Inferior parietal cortex (tissue), 1 donor: ENCODE results near the gene SWSAP1.
"Not testable (repeated sequence)": the region's sequence is repeated elsewhere in the genome, so short reads cannot be mapped to it uniquely, and the experiment has no call there.

ENCODE experiments used
- DNase-seq: peaks from one replicate; pipeline ENCODE4 v3.0.0-alpha.2; 2016; ENCODE audit errors: extremely low spot score

Gene SWSAP1

GRCh38 chr19:11378319-11379189 lies 4.1 kb downstream of the SWSAP1 start:
- no peak for DNase-seq

GRCh38 chr19:11379269-11379845 lies 4.9 kb downstream of the SWSAP1 start:
- DNase-seq = not testable (repeated sequence)

DNA sequence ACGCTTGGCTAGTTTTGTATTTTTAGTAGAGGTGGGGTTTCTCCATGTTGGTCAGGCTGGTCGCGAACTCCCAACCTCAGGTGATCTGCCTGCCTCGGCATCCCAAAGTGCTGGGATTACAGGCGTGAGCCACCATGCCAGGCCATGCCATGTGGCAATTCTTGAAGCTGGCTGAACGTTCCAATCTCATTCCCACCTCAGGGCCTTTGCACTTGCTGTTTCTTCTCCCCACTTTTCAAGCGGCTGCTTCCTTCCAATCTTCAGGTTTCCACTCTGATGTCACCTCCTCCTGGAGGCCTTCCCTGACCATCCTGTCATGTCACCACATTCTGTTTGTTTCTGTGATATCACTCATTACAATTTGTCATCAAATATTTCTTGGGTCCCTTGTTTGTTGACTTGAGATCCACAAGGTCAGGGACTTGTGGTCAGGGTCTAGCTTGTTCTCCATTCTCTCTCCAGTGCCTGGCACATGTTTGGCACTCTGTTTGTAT lies 5.4 kb downstream of the SWSAP1 start:
- no peak for DNase-seq

- DNase-seq = peak; percentile 97
These were observed 6.4 kb downstream of the SWSAP1 start for GRCh38 chr19:11380653-11381537.

DNA sequence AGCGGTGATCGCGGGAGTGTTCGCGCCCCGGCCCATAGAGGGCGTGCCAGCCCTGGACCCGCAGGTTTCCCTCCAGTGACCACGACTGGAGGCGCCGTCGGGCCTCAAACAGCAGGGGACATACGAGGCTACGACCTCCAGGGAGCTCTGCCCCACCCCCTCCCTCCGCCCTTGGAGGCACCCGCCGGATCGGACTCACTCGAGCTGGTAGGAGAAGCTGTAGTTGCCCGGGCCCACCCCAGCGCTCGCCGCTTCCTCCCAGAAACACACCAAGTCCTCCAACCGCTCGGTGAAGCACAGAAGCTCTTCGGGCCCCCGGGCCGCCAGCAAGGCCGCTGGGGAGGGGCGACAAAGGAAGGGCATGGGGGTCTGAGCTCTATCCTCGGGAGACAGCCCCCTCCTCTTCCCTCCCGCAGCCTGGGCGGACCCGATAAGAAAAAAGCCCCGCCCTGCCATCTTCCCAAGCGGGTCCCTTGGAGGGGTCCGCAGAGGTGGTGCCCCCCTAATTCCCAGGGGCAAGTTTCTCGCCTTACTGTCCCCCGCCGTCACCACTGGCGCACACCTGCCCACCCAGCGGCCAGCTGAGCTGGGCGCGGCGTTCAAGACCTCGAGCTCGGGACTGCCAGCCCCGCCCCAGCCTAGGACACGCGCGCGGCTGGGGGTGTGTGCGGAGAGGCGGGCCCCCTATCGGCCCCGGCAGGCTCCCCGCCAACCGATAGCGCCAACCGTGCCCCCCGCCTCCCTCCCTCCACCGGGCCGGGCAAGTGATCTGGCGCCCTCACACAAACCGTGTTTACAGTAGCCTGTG lies 8.6 kb downstream of the SWSAP1 start:
- DNase-seq = no peak

DNA sequence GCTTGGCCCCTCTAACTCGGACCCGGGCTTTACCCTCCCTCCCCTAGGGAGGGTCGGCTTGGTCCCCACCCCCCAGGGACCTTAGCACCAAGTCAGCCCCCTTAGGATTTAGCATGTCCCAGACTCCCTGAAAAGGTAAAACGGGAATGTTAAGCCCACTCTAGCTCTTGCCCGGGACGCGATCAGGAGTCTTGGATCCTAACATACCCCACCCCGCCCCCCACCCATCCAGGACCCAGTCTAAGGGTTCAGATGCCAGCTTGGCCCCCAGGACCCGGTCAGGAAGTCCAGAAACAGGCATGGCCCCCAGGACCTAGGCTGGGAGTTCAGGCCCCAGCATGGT lies 9.2 kb downstream of the SWSAP1 start:
- no peak for DNase-seq

- DNase-seq = no peak
These were observed 10.3 kb downstream of the SWSAP1 start for GRCh38 chr19:11384778-11385129.

DNA sequence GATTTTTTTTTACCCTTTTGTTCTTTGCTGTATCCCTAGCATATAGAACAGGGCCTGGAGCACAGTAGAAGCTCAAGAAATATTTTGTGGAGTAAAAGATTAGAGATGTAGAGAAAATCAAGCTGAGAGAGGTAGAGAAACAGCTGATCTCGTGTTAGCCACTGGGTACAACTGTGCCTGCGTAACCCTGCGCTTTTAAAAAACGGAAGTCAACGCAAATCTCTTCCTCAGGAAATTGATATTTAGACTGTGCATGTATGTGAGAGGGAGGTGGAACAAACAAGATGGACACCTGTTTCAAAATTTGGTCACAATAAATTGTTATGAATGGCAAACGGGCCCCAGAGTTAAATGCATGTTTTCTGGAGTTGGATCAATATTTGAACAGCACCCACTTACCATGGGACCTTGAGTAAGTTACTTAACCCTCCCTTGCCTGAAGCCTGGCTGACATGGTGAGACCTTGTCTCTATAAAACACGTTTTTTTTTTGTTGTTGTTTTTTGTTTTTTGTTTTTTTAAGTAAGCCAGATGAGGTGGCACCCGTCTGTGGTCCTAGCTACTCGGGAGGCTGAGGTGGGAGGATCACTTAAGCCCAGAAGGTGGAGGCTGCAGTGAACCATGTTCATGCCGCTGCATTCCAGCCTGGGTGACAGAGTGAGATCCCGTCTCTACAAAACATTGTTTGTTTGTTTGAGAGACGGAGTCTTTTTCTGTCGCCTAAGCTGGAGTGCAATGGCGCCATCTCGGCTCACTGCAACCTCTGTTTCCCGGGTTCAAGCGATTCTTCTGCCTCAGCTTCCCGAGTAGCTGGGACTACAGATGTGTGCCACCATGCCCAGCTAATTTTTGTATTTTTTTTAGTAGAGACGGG lies 12.9 kb downstream of the SWSAP1 start:
- DNase-seq = no peak

DNA sequence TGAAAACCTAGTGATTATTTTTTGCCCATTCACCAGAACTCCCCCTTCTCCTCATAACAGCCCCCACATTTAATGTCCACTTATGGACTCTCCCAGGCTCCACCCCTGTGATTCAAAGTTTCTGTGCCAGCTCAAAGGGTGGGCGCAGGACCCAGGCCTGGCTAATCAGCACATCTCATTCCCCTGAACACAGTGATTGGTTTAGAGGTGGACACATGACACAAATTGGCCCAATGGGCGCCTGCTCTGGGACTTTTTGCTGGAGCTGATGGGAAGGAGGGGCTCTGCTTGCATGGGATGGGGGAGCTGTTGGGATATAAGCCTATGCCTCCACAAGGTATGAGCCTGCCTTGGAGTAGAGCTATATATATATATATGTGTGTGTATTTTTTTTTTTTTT lies 15.9 kb downstream of the SWSAP1 start:
- DNase-seq = no peak

DNA sequence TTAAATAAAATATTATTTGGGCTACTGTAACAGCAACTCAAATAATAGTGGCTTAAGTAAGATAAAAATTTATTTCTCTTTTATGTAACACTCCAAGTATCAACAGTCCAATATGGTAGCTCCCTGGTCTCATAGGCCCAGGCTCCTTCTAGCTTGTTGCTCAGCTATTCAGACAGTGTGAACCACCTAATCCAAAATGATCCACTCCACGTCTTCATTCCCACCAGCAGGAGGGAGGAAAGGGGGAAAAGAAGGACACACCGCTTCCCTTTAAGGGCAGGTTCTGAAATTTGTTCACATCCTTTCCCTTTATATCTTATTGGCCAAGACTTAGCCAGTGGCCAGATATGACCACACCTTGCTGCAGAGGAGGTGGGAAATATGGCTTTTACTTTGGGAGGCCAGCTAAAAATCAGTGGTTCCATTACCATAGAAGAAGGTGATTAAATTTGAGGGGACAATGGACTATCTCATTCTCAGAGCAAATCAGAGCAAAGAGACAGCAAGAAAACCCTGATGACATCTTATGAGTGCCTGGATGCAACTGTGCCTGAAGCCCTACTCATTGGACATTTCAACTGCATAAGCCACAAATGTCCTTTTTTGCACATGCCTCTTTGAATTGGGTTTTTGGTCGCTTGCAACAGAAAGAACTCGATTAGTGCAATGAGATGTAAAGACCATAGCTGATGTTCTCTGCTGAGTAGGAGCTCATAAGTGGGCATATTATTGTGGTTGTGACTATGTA lies 16.6 kb downstream of the SWSAP1 start:
- no peak for DNase-seq

- DNase-seq = no peak
These were observed 22.7 kb downstream of the SWSAP1 start for GRCh38 chr19:11397089-11397610.

GRCh38 chr19:11399667-11400066 lies 25.2 kb downstream of the SWSAP1 start:
- no peak for DNase-seq

- DNase-seq = no peak
These were observed 26.3 kb downstream of the SWSAP1 start for GRCh38 chr19:11400798-11401197.

DNA sequence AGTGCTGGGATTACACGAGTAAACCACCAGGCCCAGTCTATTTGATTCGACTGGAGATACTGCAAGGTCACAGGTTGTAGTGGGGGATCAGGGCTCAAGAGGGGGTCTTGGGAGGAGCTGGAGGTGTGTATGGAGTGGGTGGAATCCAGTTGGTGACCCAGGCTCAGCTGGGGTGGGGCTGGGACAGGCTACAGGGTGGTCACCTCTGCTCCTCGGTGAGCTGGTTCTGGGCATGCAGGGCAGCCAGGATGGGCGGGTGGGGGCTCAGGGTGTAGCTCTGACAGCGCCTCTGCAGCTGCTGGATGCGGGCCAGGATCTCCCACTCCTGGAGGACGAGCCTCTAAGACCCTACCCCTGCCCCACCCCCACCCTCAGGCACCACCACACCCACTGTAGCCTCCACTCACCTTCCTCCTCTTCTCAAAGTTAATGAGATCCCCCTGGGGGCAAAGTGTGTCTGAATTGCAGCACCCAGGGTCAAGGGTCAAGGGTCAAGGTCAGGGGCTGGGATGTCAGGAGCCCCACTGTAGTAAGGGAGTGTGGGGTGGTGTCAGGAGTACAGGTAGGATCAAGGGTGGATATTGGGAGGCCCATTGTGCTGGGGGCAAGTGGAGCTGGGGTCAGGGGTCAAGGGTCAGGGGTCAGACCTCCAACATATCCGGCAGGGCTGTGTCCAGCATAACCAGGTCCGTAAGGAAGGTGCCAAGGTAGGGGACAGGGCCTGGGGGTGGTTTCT lies 27.5 kb downstream of the SWSAP1 start:
- no peak for DNase-seq

- DNase-seq = no peak
These were observed 30.2 kb downstream of the SWSAP1 start for GRCh38 chr19:11404588-11405222.

DNA sequence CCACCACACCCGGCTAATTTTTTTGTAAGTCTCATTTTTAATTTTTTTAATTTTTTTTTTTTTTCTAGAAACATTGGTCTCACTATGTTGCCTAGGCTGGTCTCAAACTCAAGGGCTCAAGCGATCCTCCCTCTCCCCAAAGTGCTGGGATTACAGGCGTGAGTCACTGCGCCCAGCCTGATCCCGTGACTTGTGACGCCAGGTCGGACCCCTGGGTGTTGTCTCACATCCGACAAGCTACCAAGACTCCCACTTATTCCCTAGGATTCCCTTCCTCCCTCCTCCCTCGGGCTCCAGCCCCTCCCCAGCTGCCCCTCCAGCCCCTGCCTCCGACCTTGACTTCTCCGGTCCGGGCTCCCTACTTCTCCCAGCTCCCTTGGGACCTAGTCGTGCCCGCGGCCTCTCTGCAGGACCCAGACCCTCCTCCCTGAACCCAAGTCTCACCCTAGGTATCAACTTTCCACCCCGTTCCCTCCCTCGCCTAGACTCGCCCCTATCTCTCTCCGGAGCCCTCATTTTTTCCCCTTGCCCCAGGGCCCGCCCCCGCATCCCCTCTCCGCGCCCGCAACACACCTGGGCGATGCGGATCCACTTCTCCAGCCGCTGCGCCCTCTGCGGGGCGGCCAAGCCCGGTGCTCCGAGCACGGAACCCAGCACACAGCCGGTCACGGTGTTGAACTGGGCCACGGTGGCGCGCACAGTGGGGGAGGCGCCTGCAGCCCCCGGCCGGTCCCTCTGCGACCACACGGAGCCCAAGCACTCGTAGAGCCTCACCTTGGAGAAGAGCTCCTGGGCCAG lies 31.6 kb downstream of the SWSAP1 start:
- no peak for DNase-seq

DNA sequence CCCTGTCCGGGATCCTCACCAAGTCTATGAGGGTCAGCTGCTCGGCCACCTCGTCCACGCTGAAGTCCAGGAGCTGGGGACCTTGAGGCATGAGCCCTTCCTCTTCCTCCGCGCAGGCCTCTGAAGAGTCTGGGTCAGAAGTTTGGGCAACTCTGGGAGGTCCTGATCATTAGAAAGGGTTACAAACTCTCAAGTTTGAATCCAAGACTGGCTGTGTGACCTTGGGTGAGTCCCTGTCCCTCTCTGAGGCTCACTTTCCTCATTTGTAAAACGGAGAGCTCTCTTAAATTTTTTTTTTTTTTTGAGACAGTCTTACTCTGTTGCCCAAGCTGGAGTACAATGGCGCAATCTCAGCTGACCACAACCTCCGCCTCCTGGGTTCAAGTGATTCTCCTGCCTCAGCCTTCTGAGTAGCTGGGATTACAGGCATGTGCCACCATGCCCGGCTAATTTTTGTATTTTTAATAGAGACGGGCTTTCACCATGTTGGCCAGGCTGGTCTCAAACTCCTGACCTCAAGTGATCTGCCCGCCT lies 32.3 kb downstream of the SWSAP1 start:
- DNase-seq = not testable (repeated sequence)
